ENCODE data around the gene SLC37A4.

DNA sequence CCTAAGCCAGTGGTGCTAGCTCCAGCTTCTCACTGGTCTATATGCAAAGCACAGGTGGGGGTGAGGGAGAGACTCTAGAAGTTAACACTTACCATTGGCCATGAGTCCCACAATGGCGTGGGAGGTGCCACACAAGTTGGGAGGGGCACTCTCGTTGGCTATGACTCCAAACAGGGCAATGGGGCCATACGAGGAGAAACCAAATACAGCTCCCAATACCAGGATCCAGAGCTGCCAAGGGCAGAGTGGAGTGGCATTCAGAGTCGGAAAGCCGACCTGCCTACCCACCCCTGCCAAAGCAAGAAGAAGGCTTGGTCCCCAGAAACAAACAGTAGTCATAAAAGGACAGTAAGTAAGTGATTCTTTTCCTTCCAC is 5.6 kb downstream of the SLC37A4 start:
- TF ChIP-seq, protein P1, sequence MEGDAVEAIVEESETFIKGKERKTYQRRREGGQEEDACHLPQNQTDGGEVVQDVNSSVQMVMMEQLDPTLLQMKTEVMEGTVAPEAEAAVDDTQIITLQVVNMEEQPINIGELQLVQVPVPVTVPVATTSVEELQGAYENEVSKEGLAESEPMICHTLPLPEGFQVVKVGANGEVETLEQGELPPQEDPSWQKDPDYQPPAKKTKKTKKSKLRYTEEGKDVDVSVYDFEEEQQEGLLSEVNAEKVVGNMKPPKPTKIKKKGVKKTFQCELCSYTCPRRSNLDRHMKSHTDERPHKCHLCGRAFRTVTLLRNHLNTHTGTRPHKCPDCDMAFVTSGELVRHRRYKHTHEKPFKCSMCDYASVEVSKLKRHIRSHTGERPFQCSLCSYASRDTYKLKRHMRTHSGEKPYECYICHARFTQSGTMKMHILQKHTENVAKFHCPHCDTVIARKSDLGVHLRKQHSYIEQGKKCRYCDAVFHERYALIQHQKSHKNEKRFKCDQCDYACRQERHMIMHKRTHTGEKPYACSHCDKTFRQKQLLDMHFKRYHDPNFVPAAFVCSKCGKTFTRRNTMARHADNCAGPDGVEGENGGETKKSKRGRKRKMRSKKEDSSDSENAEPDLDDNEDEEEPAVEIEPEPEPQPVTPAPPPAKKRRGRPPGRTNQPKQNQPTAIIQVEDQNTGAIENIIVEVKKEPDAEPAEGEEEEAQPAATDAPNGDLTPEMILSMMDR (conservative IDR thresholded peaks at IDR 0.05; ENCODE audit: low read length): no peak
- TF ChIP-seq EZH2phosphoT487 (IDR thresholded peaks at IDR 0.05; ENCODE audit: borderline replicate concordance, low read depth, low read length): no peak
